Measurements from ENCODE around the gene CRMP1.
A peak's percentile ranks its signal among the peaks of the same experiment; 100 is the strongest.
"Not testable (repeated sequence)": the region's sequence is repeated elsewhere in the genome, so short reads cannot be mapped to it uniquely, and the experiment has no call there.

Gene CRMP1

DNA sequence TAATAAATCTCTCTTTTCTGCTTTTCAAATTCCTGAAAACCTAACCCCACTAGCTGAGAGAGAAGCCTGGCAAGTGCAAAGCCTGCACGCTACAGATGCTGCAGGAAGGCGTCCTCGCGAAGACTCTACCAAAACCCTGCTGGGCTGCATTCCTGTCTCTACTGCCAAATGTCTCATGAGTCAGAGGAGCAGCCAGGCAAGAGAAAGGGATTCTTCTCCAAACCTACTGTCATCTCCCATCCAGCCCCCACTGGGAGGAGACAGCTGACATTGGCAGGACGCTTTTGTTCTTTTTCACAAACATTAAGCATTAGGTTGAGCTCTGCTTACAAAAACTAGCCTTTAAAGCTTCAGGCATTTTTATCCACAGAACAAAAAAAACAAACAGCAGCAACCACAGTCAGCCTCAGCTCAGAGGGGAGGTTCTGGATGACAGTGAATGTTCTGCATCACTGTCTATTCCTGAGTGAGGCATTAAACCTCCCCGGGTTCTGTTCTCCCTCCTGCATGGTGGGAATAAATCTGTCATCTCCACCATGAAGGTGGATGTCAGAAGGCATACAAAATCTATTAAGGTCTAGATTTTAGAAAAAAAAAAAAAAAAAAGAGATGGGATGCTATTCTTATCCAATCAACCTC lies 18.0 kb downstream of the CRMP1 start:
- peak overlapping the region; percentile 27 for H3K27ac ChIP-seq (ENCODE audit: low read depth, low read length)
- H3K36me3 ChIP-seq (ENCODE audit: control insufficient read depth, insufficient read depth, low read length): peaks cover 9% of the 10 kb centered on the region
- H3K4me3 ChIP-seq (ENCODE audit: low read depth, low read length): no peak overlapping the region
- no peaks in the 10 kb centered on the region for H3K27me3 ChIP-seq (ENCODE audit: control insufficient read depth, insufficient read depth, low read length)
- no peaks in the 10 kb centered on the region for H3K9me3 ChIP-seq (ENCODE audit: control insufficient read depth, insufficient read depth, low read length)
- H3K9ac ChIP-seq (ENCODE audit: low read depth, low read length): no peak overlapping the region
- peaks cover 13% of the 10 kb centered on the region for H3K4me1 ChIP-seq (ENCODE audit: control insufficient read depth, insufficient read depth, low read length)

GRCh38 chr4:5870701-5871100 lies 22.2 kb downstream of the CRMP1 start:
- Histone ChIP-seq H3K9ac (ENCODE audit: low read depth, low read length) (no peak overlapping the region), H3K9me3 (ENCODE audit: control insufficient read depth, insufficient read depth, low read length) (no peaks in the 10 kb centered on the region)

GRCh38 chr4:5869966-5870619 lies 22.8 kb downstream of the CRMP1 start:
- Histone ChIP-seq H3K36me3 (ENCODE audit: control insufficient read depth, insufficient read depth, low read length) (peaks cover 24% of the 10 kb centered on the region), H3K27me3 (ENCODE audit: control insufficient read depth, insufficient read depth, low read length) (no peaks in the 10 kb centered on the region), H3K27ac (ENCODE audit: low read depth, low read length) (no peak overlapping the region), H3K4me3 (ENCODE audit: low read depth, low read length) (no peak overlapping the region), H3K4me1 (ENCODE audit: control insufficient read depth, insufficient read depth, low read length) (peaks cover 8% of the 10 kb centered on the region), H3K9me3 (ENCODE audit: control insufficient read depth, insufficient read depth, low read length) (no peaks in the 10 kb centered on the region), H3K9ac (ENCODE audit: low read depth, low read length) (no peak overlapping the region)

More at GRCh38 chr4:5870701-5871100, 22.2 kb downstream of the CRMP1 start:
- Histone ChIP-seq H3K27ac (ENCODE audit: low read depth, low read length) (no peak overlapping the region), H3K4me1 (ENCODE audit: control insufficient read depth, insufficient read depth, low read length) (peaks cover 13% of the 10 kb centered on the region), H3K36me3 (ENCODE audit: control insufficient read depth, insufficient read depth, low read length) (peaks cover 22% of the 10 kb centered on the region), H3K4me3 (ENCODE audit: low read depth, low read length) (no peak overlapping the region), H3K27me3 (ENCODE audit: control insufficient read depth, insufficient read depth, low read length) (no peaks in the 10 kb centered on the region)

DNA sequence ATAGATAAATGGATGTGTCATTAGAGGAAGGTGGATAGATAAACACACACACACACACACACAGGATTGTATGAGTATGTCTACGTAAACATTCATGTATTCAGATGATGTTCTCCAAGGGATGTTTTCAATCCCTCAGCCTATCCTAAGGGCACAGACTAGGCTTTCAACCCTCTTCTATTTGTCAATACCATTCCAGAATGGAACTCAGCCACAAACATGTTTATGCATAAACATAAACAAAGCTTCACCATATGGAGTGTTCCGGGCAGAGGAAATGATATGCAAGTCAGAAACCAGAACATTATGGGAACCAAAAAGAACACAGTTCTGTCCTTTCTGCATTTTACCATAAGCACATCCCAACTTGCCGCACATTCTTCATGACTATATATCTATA lies 25.0 kb downstream of the CRMP1 start:
- no peak overlapping the region for H3K9ac ChIP-seq (ENCODE audit: low read depth, low read length)
- peaks cover 6% of the 10 kb centered on the region for H3K4me1 ChIP-seq (ENCODE audit: control insufficient read depth, insufficient read depth, low read length)
- H3K9me3 ChIP-seq (ENCODE audit: control insufficient read depth, insufficient read depth, low read length): no peaks in the 10 kb centered on the region
- H3K27me3 ChIP-seq (ENCODE audit: control insufficient read depth, insufficient read depth, low read length): no peaks in the 10 kb centered on the region
- H3K27ac ChIP-seq (ENCODE audit: low read depth, low read length): no peak overlapping the region
- H3K36me3 ChIP-seq (ENCODE audit: control insufficient read depth, insufficient read depth, low read length): peaks cover 40% of the 10 kb centered on the region
- no peak overlapping the region for H3K4me3 ChIP-seq (ENCODE audit: low read depth, low read length)

DNA sequence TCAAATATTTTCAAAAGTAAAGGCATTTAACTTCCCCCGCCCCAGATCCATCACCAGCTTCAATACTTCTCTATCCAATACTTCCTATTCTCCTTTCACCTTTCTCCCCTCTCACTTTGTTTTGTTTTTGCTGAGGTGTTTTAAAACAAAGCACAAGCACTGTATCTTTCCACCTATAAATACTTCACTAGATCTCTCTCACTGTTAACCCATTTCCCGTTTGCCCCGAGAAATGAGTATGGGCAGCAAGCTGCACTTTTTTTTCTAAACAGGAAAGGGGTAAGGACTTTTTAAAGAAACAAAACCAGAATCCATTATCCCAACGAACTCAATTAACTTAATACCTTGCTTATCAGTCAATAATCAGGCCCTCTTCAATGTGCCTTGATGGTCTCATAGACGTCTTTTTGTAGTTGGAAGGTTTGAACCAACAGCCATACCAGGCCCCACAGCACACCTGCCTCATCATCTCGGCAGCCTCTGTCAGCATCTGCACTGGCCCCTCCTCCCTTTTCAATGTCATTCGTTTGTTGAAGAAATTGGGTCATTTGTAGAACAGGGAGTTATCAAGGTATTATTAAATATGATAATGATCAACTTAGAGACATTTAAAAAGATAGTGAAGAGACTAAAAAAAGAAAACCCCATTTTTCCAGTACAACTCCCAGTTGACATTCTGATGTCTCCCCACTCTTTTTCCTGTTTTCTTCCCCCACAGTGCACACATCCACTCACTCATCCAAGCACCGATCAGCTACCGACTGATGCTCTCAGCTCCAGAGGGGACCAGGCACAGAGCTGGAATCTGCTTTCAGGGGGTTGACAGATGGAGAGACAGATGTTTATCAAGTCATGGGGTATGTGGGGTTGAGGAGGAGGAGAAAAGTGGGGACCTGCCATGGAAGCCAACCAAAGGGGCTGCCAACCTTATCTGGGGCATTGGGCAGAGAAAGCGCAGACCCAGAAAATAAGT lies 25.8 kb downstream of the CRMP1 start:
- no peak overlapping the region for H3K9ac ChIP-seq (ENCODE audit: low read depth, low read length)
- H3K4me1 ChIP-seq (ENCODE audit: control insufficient read depth, insufficient read depth, low read length): peaks cover 6% of the 10 kb centered on the region
- no peaks in the 10 kb centered on the region for H3K9me3 ChIP-seq (ENCODE audit: control insufficient read depth, insufficient read depth, low read length)
- no peak overlapping the region for H3K27ac ChIP-seq (ENCODE audit: low read depth, low read length)
- H3K27me3 ChIP-seq (ENCODE audit: control insufficient read depth, insufficient read depth, low read length): no peaks in the 10 kb centered on the region
- H3K4me3 ChIP-seq (ENCODE audit: low read depth, low read length): no peak overlapping the region
- peaks cover 40% of the 10 kb centered on the region for H3K36me3 ChIP-seq (ENCODE audit: control insufficient read depth, insufficient read depth, low read length)

DNA sequence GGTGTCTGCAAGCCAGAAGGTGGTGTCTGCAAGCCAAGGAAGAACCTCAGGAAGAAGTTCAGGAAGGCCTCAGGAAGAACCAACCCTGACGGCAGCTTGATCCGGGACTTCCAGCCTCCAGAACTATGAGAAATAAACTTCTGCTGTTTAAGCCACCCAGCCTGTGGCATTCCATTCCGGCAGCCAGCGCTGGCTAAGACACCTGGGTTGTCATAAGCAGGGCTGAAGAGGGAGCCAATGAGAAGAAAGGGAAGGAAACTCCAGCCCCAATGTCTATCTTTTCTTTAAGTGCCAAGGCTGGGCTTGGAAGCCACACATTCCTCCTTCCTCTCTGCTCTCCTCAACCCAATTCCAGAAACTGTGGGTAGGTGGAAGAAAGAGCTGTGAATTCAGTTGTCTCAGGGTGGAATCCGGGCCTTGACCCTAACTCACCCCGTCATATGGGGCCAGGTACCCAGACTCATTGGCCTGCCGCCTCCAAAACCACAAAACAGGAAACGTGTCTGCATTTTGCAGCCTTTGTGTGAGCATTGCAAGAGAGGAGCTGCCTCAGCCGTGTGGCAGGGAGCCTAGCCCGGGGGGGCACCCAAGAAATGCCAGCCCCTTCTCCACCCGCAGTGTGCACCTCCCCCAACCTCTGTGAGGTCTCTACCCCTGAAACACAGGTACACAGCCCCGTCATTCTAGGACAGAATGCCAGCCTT lies 26.8 kb downstream of the CRMP1 start:
- Histone ChIP-seq H3K9me3 (ENCODE audit: control insufficient read depth, insufficient read depth, low read length) (no peaks in the 10 kb centered on the region), H3K4me1 (ENCODE audit: control insufficient read depth, insufficient read depth, low read length) (peaks cover 6% of the 10 kb centered on the region), H3K4me3 (ENCODE audit: low read depth, low read length) (no peak overlapping the region), H3K36me3 (ENCODE audit: control insufficient read depth, insufficient read depth, low read length) (peaks cover 48% of the 10 kb centered on the region), H3K9ac (ENCODE audit: low read depth, low read length) (no peak overlapping the region), H3K27me3 (ENCODE audit: control insufficient read depth, insufficient read depth, low read length) (no peaks in the 10 kb centered on the region), H3K27ac (ENCODE audit: low read depth, low read length) (no peak overlapping the region)

GRCh38 chr4:5863461-5864113 lies 29.3 kb downstream of the CRMP1 start:
- Histone ChIP-seq H3K4me3 (ENCODE audit: low read depth, low read length) (no peak overlapping the region), H3K9me3 (ENCODE audit: control insufficient read depth, insufficient read depth, low read length) (no peaks in the 10 kb centered on the region), H3K27ac (ENCODE audit: low read depth, low read length) (no peak overlapping the region), H3K9ac (ENCODE audit: low read depth, low read length) (no peak overlapping the region), H3K27me3 (ENCODE audit: control insufficient read depth, insufficient read depth, low read length) (no peaks in the 10 kb centered on the region), H3K4me1 (ENCODE audit: control insufficient read depth, insufficient read depth, low read length) (peaks cover 6% of the 10 kb centered on the region), H3K36me3 (ENCODE audit: control insufficient read depth, insufficient read depth, low read length) (peaks cover 62% of the 10 kb centered on the region)

DNA sequence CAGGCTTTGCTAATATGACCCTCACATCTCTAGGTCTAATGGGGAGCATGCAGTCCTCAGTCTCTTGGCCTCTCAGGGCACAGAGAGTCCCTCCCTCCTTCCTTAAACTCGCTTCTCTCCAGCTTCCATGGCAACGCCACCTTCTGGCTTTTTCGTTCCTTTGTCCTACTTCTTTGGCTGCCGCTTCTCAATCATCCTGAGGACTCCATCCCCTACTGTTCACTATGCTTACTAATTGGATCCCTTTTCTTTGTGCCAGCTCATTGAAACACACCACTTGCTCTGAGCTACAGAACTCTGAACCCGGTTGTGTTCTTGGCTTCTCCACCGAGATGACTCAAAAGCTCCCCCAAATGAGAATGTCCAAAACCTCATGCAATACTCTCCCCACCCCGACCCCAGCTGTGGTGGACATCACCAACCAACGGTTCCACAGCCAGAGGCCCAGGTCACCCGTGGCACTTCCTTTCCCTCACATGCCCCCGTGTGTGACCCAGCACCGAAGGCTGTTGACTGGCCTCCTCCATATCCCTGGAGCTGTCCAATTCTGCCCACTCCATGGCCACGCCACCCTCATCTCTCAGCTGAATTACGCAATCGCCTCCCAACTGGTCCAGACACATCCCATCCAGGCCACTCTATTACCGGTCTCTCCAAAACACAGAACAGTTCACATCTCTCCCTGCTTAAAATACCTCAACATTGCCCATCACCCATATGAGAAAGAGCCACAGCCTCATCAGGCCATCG lies 34.7 kb downstream of the CRMP1 start:
- Histone ChIP-seq H3K9me3 (ENCODE audit: control insufficient read depth, insufficient read depth, low read length) (no peaks in the 10 kb centered on the region), H3K4me3 (ENCODE audit: low read depth, low read length) (no peak overlapping the region), H3K36me3 (ENCODE audit: control insufficient read depth, insufficient read depth, low read length) (peaks cover 75% of the 10 kb centered on the region), H3K9ac (ENCODE audit: low read depth, low read length) (no peak overlapping the region), H3K27ac (ENCODE audit: low read depth, low read length) (no peak overlapping the region), H3K4me1 (ENCODE audit: control insufficient read depth, insufficient read depth, low read length) (no peaks in the 10 kb centered on the region), H3K27me3 (ENCODE audit: control insufficient read depth, insufficient read depth, low read length) (no peaks in the 10 kb centered on the region)

GRCh38 chr4:5857199-5857598 lies 35.7 kb downstream of the CRMP1 start:
- H3K27ac ChIP-seq (ENCODE audit: low read depth, low read length): no peak overlapping the region

GRCh38 chr4:5856362-5856761 lies 36.5 kb downstream of the CRMP1 start:
- peaks cover 81% of the 10 kb centered on the region for H3K36me3 ChIP-seq (ENCODE audit: control insufficient read depth, insufficient read depth, low read length)
- H3K27me3 ChIP-seq (ENCODE audit: control insufficient read depth, insufficient read depth, low read length): not testable (repeated sequence)

More at GRCh38 chr4:5857199-5857598, 35.7 kb downstream of the CRMP1 start:
- no peak overlapping the region for H3K4me3 ChIP-seq (ENCODE audit: low read depth, low read length)
- no peaks in the 10 kb centered on the region for H3K9me3 ChIP-seq (ENCODE audit: control insufficient read depth, insufficient read depth, low read length)
- peaks cover 81% of the 10 kb centered on the region for H3K36me3 ChIP-seq (ENCODE audit: control insufficient read depth, insufficient read depth, low read length)
- H3K9ac ChIP-seq (ENCODE audit: low read depth, low read length): no peak overlapping the region
- H3K4me1 ChIP-seq (ENCODE audit: control insufficient read depth, insufficient read depth, low read length): no peaks in the 10 kb centered on the region
- no peaks in the 10 kb centered on the region for H3K27me3 ChIP-seq (ENCODE audit: control insufficient read depth, insufficient read depth, low read length)

More at GRCh38 chr4:5856362-5856761, 36.5 kb downstream of the CRMP1 start:
- H3K4me1 ChIP-seq (ENCODE audit: control insufficient read depth, insufficient read depth, low read length); H3K27ac ChIP-seq (ENCODE audit: low read depth, low read length); H3K9ac ChIP-seq (ENCODE audit: low read depth, low read length); H3K4me3 ChIP-seq (ENCODE audit: low read depth, low read length); H3K9me3 ChIP-seq (ENCODE audit: control insufficient read depth, insufficient read depth, low read length): not testable (repeated sequence)

All from HUES48 (cell line).